Astrocyte (in vitro differentiated cells and primary cell): ENCODE data around the gene DENND6A. TPM values are rescaled to one million over a fixed set of nuclear protein-coding genes. Genes with fewer than 3 reads are reported as not detected.

Experiments
- DNase-seq: peaks from one replicate; pipeline ENCODE4 v3.0.0-alpha.2; 2010; ENCODE audit warnings: low read depth
- FAIRE-seq: peaks from 2 replicates; lab custom pipeline; 2011; peaks lifted over from hg19 to GRCh38; lab: Jason Lieb, UNC
- H2AFZ ChIP-seq: 2 replicates; pipeline ENCODE4 v1.6.0; 2012; ENCODE audit warnings: low read depth, low read length, inconsistent platforms
- H3K27ac ChIP-seq: 2 replicates; pipeline ENCODE4 v1.5.1; 2011; ENCODE audit warnings: low read depth, low read length, inconsistent platforms
- H3K27me3 ChIP-seq: 2 replicates; pipeline ENCODE4 v1.6.0; 2011; ENCODE audit warnings: low read length, inconsistent platforms; ENCODE audit not compliant: insufficient read depth
- H3K36me3 ChIP-seq: 2 replicates; pipeline ENCODE4 v1.5.1; 2011; ENCODE audit warnings: low read length, inconsistent platforms; ENCODE audit not compliant: insufficient read depth
- H3K4me1 ChIP-seq: 2 replicates; pipeline ENCODE4 v1.5.1; 2011; ENCODE audit warnings: low read length, inconsistent platforms; ENCODE audit not compliant: insufficient read depth
- H3K4me2 ChIP-seq: 2 replicates; pipeline ENCODE4 v1.6.0; 2012; ENCODE audit warnings: low read length, inconsistent platforms
- H3K4me3 ChIP-seq: 2 replicates; pipeline ENCODE4 v1.5.1; 2011; ENCODE audit warnings: low read depth, mild to moderate bottlenecking, low read length, inconsistent platforms; ENCODE audit not compliant: insufficient read depth
- H3K79me2 ChIP-seq: 2 replicates; pipeline ENCODE4 v1.6.0; 2012; ENCODE audit warnings: mild to moderate bottlenecking, low read length, inconsistent platforms; ENCODE audit not compliant: insufficient read depth
- H3K9ac ChIP-seq: 2 replicates; pipeline ENCODE4 v1.6.0; 2012; ENCODE audit warnings: mild to moderate bottlenecking, low read length, inconsistent platforms
- H3K9me3 ChIP-seq: 2 replicates; pipeline ENCODE4 v1.5.1; 2012; ENCODE audit warnings: low read depth, mild to moderate bottlenecking, low read length, inconsistent platforms; ENCODE audit not compliant: insufficient read depth
- H4K20me1 ChIP-seq: 2 replicates; pipeline ENCODE4 v1.6.0; 2012; ENCODE audit warnings: low read length, inconsistent platforms; ENCODE audit not compliant: insufficient read depth
- H3K27ac Mint-ChIP-seq: one replicate; pipeline ENCODE4 v1.8.0; 2021; ENCODE audit warnings: mild to moderate bottlenecking, mixed read lengths; ENCODE audit not compliant: unreplicated experiment
- H3K27me3 Mint-ChIP-seq: one replicate; pipeline ENCODE4 v1.8.0; 2021; ENCODE audit warnings: low read depth, mixed read lengths; ENCODE audit not compliant: unreplicated experiment
- H3K36me3 Mint-ChIP-seq: one replicate; pipeline ENCODE4 v1.8.0; 2021; ENCODE audit warnings: low read depth, mixed read lengths; ENCODE audit not compliant: unreplicated experiment
- H3K4me1 Mint-ChIP-seq: one replicate; pipeline ENCODE4 v1.8.0; 2021; ENCODE audit warnings: low read depth, mixed read lengths; ENCODE audit not compliant: unreplicated experiment
- H3K4me3 Mint-ChIP-seq: one replicate; pipeline ENCODE4 v1.8.0; 2021; ENCODE audit warnings: mild to moderate bottlenecking, moderate library complexity, mixed read lengths; ENCODE audit not compliant: unreplicated experiment
- H3K9me3 Mint-ChIP-seq: one replicate; pipeline ENCODE4 v1.8.0; 2021; ENCODE audit warnings: mild to moderate bottlenecking, mixed read lengths; ENCODE audit not compliant: unreplicated experiment
- EZH2 ChIP-seq: IDR thresholded peaks from 2 replicates; pipeline ENCODE4 v1.6.1; 2012; ENCODE audit warnings: mild to moderate bottlenecking, low read length, inconsistent platforms; ENCODE audit not compliant: insufficient read depth
- total RNA-seq: library from RNA; stranded (reverse); gene quantifications from 2 replicates; pipeline ENCODE4 v1.2.1, GENCODE V29; 2021
- TF ChIP-seq, protein P1 (sequence below): IDR thresholded peaks from 2 replicates; pipeline ENCODE4 v1.5.1; 2011; ENCODE audit warnings: low read depth, mild to moderate bottlenecking, inconsistent platforms, low read length, moderate library complexity; ENCODE audit not compliant: insufficient read depth

DENND6A gene
- total RNA-seq, 1 donor from 2014 or later, result 6.6 TPM

DNA sequence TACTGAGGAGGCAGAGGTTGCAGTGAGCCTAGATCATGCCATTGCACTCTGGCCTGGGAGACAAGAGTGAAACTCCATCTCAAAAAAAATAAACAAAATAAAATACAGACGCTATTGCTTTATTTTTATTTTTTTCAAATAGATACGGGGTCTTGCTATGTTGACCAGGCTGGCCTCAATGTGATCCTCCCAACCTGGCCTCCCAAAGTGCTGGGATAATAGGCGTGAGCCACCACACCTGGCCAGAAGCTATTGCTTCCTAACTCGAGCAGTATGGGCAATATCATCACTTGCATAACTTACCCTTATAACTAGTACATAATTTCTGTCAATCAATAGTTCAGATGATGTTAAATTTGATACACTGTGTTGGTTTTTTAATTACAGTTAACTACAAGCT, 98.7 kb downstream of the DENND6A start:
- Histone ChIP-seq H4K20me1 (peaks cover 74% of the 10 kb centered on the region), H2AFZ (no peak overlapping the region), H3K36me3 (peaks cover 12% of the 10 kb centered on the region), H3K9ac (peak overlapping the region; percentile 100), H3K4me3 (peak overlapping the region; percentile 98), H3K4me2 (peak overlapping the region; percentile 83), H3K27me3 (no peaks in the 10 kb centered on the region), H3K27ac (no peak overlapping the region), H3K79me2 (peaks cover 86% of the 10 kb centered on the region), H3K9me3 (no peaks in the 10 kb centered on the region), H3K4me1 (peaks cover 28% of the 10 kb centered on the region)
- FAIRE-seq (no peak), DNase-seq (no peak)
- Mint-ChIP-seq H3K4me1 (peaks cover 22% of the 10 kb centered on the region), H3K4me3 (peak overlapping the region; percentile 93), H3K27me3 (no peaks in the 10 kb centered on the region), H3K9me3 (no peaks in the 10 kb centered on the region), H3K27ac (peak overlapping the region; percentile 99), H3K36me3 (peaks cover 8% of the 10 kb centered on the region)
- TF ChIP-seq EZH2, result no peak
- TF ChIP-seq, protein P1, sequence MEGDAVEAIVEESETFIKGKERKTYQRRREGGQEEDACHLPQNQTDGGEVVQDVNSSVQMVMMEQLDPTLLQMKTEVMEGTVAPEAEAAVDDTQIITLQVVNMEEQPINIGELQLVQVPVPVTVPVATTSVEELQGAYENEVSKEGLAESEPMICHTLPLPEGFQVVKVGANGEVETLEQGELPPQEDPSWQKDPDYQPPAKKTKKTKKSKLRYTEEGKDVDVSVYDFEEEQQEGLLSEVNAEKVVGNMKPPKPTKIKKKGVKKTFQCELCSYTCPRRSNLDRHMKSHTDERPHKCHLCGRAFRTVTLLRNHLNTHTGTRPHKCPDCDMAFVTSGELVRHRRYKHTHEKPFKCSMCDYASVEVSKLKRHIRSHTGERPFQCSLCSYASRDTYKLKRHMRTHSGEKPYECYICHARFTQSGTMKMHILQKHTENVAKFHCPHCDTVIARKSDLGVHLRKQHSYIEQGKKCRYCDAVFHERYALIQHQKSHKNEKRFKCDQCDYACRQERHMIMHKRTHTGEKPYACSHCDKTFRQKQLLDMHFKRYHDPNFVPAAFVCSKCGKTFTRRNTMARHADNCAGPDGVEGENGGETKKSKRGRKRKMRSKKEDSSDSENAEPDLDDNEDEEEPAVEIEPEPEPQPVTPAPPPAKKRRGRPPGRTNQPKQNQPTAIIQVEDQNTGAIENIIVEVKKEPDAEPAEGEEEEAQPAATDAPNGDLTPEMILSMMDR, result no peak

DNA sequence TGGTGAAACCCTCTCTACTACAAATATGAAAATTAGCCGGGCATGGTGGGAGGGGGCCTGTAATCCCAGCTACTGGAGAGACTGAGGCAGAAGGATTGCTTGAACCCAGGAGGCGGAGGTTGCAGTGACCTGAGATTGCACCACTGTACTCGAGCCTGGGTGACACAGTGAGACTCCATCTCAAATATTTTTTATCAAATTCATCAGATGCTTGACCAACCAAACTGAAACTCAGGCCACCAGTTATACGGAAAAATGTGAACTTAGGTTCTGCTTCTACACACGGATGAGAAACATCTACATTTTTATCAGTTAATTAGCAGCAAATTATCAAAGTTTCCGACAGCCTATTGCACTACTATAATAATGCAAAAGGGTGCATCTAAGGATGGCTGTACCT, 100.6 kb downstream of the DENND6A start:
- peak overlapping the region; percentile 45 for H3K4me3 ChIP-seq
- H3K27ac ChIP-seq, result no peak overlapping the region
- no peaks in the 10 kb centered on the region for H3K9me3 ChIP-seq
- peaks cover 10% of the 10 kb centered on the region for H3K36me3 Mint-ChIP-seq
- H3K4me1 ChIP-seq, result peaks cover 22% of the 10 kb centered on the region
- H3K27me3 Mint-ChIP-seq, result no peaks in the 10 kb centered on the region
- peak overlapping the region; percentile 93 for H3K4me3 Mint-ChIP-seq
- peaks cover 99% of the 10 kb centered on the region for H3K79me2 ChIP-seq
- H3K9ac ChIP-seq, result peak overlapping the region; percentile 33
- no peaks in the 10 kb centered on the region for H3K9me3 Mint-ChIP-seq
- TF ChIP-seq, protein P1, result no peak
- TF ChIP-seq EZH2, result no peak
- peaks cover 12% of the 10 kb centered on the region for H3K36me3 ChIP-seq
- H4K20me1 ChIP-seq, result peaks cover 92% of the 10 kb centered on the region
- peaks cover 18% of the 10 kb centered on the region for H3K4me1 Mint-ChIP-seq
- no peak for DNase-seq
- H3K27me3 ChIP-seq, result no peaks in the 10 kb centered on the region
- peak overlapping the region; percentile 83 for H3K4me2 ChIP-seq
- FAIRE-seq, result no peak
- H3K27ac Mint-ChIP-seq, result no peak overlapping the region
- no peak overlapping the region for H2AFZ ChIP-seq

DNA sequence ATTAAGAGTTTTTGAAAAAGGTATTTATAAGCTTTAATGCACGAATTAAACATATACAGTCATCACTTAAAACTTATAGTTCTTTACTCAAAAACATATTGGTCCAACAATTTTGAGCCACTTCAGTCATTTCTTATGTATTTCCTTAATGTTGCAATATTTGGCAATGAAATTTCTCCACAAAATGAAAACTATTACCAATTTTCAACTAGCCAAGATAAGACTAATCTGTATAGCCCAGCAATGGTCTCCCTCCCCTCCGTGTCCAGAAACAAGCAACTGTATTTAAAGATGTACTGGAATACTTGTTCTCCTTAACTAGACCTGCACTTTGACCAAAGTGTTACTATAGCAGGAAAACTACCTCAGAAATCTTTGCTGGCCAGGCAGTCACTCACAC, 105.0 kb downstream of the DENND6A start:
- Mint-ChIP-seq H3K36me3 (peaks cover 6% of the 10 kb centered on the region), H3K27me3 (no peaks in the 10 kb centered on the region), H3K4me3 (no peak overlapping the region), H3K27ac (no peak overlapping the region), H3K9me3 (no peaks in the 10 kb centered on the region), H3K4me1 (peaks cover 25% of the 10 kb centered on the region)
- peaks cover 10% of the 10 kb centered on the region for H3K36me3 ChIP-seq
- peaks cover 10% of the 10 kb centered on the region for H3K4me1 ChIP-seq
- H3K9me3 ChIP-seq, result no peaks in the 10 kb centered on the region
- H3K9ac ChIP-seq, result no peak overlapping the region
- H2AFZ ChIP-seq, result no peak overlapping the region
- H3K4me2 ChIP-seq, result no peak overlapping the region
- DNase-seq (no peak), FAIRE-seq (no peak)
- no peak overlapping the region for H3K4me3 ChIP-seq
- no peak for TF ChIP-seq EZH2
- TF ChIP-seq, protein P1, result no peak
- H3K27me3 ChIP-seq, result no peaks in the 10 kb centered on the region
- H3K27ac ChIP-seq, result no peak overlapping the region
- H3K79me2 ChIP-seq, result peaks cover 100% of the 10 kb centered on the region
- peaks cover 98% of the 10 kb centered on the region for H4K20me1 ChIP-seq
